ENCODE data around the gene MCOLN1.
A peak's percentile ranks its signal among the peaks of the same experiment; 100 is the strongest.

The MCOLN1 gene

DNA sequence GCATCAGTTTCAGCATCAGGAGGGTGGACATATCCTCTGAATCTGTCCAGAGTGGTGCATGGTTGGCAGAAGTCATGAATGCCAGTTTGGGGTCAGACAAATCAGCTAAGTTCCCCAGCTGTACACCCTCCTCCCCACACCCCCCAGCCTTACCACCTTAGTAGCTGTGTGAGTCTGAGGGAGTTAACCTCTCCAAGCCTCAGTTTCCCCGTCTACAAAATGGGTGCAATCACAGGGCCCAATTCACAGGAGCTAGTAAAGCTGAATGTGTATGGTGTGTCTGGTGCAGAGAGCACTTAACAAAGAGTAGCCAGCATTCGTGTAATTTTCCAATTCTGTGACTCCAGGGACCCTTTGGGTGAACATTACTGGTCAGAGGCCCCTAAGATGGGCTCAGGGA is 19.9 kb upstream of the MCOLN1 start:
- DNase-seq (ENCODE audit: low spot score), result no peak

DNA sequence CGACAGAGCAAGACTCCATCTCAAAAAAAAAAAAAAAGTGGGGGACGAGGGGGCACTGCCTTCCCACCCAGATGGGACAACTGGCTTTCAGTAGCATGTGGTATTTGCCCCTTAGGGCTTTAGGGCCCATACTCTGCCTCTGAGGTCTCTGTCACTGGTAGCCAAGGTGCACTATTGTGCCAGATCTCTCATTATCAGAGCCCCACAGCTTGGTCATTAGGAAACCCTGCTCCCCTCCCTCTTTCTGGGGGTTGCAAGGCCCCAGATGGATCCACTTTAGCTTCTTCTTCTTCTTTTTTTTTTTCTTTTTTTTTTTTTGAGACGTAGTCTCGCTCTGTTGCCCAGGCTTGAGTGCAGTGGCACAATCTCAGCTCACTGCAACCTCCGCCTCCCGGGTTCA is 17.7 kb upstream of the MCOLN1 start:
- DNase-seq (ENCODE audit: low spot score), result no peak

- peak; percentile 65 for DNase-seq (ENCODE audit: low spot score)
These were observed 17.1 kb upstream of the MCOLN1 start for GRCh38 chr19:7505288-7505681.

DNA sequence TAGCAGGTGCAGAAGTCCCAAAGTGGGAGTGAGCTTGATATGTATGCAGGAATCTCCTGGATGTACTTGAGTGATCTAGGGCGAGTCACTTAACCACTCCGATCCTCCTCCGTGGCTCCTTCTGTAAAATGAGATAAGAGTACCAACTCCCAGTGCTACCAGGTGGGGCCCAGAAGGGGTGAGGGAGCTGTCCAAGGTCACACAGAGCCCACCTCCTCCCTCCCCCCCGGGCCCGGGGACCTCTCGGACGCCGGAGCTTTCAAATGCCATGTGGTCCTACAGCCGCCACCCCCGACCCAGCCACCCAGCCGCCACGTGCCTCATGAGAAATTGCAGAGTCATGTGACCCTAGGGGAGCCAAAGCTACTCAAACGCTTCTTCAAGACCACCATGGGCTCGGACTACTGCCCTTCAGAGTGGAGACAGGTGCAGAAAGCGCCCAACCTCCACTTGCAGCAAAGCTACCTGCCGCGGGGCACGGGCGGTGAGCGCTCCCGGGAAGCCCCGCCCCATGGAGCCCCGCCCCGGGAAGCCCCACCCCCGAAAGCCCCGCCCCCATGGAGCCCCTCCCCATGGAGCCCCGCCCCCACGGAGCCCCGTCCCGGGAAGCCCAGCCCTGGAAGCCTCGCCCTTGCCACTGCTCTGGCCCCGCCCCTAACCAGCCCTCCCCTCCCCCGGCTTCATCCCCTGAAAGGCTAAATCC is 16.6 kb upstream of the MCOLN1 start:
- DNase-seq (ENCODE audit: low spot score), result no peak

- DNase-seq (ENCODE audit: low spot score), result peak; percentile 95
These were observed 15.8 kb upstream of the MCOLN1 start for GRCh38 chr19:7506385-7507328.

- DNase-seq (ENCODE audit: low spot score), result peak; percentile 87
These were observed 14.5 kb upstream of the MCOLN1 start for GRCh38 chr19:7507884-7508283.

DNA sequence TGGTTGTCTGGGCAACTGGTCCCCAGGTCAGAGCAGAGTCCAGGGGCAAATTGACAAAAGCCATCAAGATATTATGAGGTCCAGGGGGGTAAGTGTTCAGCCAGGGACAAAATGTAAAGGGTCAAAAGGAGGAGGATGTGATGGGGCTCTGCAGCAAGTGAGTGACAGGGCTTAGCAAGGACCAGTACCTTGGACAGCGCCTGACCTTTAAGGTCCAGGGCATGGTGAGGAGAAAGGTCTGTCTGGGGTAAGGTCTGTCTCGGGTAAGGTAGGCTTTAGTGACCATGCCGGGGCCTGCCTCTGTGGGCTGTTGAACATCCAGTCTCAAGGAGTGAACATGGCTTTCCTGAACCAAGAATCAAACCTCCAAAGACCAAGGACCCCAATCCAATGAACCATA is 12.8 kb upstream of the MCOLN1 start:
- no peak for DNase-seq (ENCODE audit: low spot score)

- no peak for DNase-seq (ENCODE audit: low spot score)
These were observed 10.0 kb upstream of the MCOLN1 start for GRCh38 chr19:7512400-7512851.

- DNase-seq (ENCODE audit: low spot score), result no peak
These were observed 8.4 kb upstream of the MCOLN1 start for GRCh38 chr19:7513809-7514642.

DNA sequence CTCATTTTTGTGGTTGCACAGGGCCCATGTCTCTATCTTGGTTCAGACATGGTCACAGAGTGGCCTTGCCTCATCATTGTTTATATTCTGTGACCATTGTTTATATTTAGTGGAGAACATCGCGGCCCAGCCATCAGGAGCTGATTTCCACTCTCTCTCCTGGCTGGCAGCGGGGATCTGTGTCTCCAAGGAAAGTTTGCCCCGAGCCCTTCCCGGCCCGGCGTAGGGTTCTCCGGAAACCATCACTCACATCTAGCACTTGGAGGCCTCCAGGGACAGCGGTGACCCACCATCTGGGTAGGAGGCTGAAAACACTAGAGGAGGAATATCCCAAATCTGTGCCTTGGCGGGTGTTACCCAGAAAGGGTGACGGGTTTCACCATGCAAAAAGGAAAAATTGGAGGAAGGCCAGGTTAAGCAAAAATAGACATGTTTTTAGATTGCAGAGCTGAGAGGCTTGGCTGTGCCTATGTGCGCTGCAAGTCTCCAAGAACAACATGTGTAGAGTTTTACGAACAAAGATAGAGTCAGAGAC is 7.2 kb upstream of the MCOLN1 start:
- DNase-seq (ENCODE audit: low spot score), result no peak

DNA sequence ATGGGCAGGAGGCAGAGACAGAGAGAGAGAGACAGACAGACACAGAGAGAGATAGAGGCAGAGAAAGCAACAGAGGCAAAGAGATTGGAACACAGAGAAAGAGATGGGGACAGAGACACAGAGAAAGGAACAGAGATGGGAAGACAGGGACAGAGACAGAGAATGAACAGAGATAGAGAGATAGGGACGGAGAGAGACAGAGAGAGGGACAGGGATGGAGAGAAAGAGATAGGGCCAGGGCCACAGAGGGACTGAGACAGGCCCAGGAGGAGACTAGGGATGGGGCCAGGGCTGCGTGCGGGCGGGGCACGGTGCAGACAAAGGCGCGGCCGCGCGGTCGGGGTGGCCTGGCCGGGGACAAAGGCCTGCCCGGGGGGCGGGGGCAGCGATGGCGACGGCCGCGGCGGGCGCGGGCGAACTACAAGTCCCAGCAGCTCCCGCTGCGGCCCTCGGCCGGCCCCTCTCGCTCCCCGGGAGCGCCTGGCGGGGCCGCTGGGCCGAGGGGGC is 6.7 kb upstream of the MCOLN1 start, which contains the start of gene ZNF358:
TSS of gene ZNF358 (plus strand) at position 459 of the 507 bp plus-strand sequence. CDS start 3,140 bp downstream, outside the sequence.
- peak; percentile 66 for DNase-seq (ENCODE audit: low spot score)

- DNase-seq (ENCODE audit: low spot score), result no peak
These were observed 6.1 kb upstream of the MCOLN1 start for GRCh38 chr19:7516333-7516732.

- DNase-seq (ENCODE audit: low spot score), result no peak
These were observed 5.5 kb upstream of the MCOLN1 start for GRCh38 chr19:7516878-7517277.

GRCh38 chr19:7519361-7520130 is 2.9 kb upstream of the MCOLN1 start:
- no peak for DNase-seq (ENCODE audit: low spot score)

GRCh38 chr19:7520131-7521051 is 2.0 kb upstream of the MCOLN1 start:
- DNase-seq (ENCODE audit: low spot score), result no peak

DNA sequence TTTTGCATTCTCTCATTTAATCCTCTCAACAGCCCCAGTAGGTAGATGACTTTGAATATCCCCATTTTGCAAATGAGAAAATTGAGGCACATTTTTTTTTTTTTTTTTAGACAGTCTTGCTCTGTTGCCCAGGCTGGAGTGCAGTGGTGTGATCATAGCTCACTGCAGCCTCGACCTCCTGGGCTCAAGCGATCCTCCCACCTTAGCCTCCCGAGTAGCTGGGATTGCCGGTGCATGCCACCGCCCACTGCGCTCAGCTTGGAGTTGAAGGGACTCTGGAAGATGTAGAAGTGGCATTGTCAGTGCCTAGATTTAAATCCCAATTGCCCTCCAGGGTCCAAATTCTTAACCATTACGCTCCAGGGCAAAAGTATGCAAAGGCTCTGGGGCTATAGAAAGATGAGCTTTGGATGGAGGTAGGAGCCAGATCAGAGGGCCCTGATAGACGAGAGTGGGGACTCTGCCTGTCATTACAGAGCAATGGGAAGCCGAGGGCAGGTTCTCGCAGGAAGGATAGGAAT is 813 bp upstream of the MCOLN1 start:
- no peak for DNase-seq (ENCODE audit: low spot score)

DNA sequence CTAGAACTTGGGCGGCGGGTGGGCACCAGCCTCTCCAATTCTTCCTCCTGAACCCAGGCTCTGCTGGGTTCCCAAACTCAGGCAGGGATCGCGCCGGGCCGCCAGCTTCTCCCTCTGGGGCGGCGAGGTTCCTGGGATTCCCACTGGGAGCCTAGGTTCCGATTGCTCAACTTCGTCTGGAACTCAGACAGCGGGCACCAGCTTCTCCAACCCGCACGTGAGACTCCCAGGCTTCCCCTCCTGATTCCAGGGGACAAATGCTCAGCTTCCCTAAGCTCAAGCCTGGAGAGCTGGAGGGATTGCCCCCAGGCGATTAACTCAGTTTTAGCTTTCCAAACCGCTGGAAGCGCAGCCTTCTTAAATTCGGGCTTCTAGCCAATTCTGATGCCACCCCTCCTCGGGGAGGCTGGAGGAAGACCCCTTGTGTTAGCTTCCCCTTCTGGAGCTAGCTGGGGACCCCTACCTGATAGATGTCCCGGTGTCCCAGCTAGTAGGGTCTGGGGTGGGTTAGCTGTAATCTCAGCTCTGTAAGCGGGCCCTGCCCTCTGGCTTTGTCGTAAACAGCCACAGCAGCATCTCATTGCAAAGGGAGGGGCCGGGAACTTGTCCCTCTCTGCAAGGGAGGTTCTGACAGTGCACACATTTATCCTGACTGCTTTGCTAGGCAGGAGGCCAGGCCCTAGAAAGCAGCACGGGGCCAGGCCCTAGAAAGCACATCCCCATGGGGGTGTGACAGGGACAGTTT is 671 bp downstream of the MCOLN1 start:
- no peak for DNase-seq (ENCODE audit: low spot score)

DNA sequence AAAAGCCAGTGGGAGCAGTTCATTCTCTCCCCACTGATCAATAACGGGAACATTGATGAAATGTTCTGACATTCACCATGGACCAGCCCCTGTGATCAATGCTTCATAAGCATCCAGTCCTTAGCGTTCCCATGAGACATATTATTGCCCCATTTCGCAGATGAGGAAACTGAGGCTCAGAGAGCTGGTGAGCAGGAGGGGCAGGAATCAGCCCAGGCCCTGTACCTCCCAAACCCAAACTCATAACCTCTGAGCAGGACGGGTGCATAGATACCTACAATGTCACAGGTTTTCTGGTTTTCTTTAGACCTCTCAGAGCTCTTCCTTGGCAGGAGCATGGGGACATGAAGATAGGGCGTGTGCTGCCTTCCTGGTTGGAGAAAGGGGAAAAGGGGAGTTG is 2.1 kb downstream of the MCOLN1 start:
- DNase-seq (ENCODE audit: low spot score), result no peak
